GM21737 (cell line): Measurements from ENCODE around the gene CST7.
"Not testable (repeated sequence)": the region's sequence is repeated elsewhere in the genome, so short reads cannot be mapped to it uniquely, and the experiment has no call there.

Experiments used
- ATAC-seq: cut with Tn5 transposase; IDR thresholded peaks from one replicate; pipeline ENCODE4 v1.9.1; 2021; ENCODE audit warnings: mild to moderate bottlenecking, moderate library complexity; ENCODE audit not compliant: unreplicated experiment

Gene CST7

GRCh38 chr20:24929867-24930723 is 19.0 kb upstream of the CST7 start:
- not testable (repeated sequence) for ATAC-seq

DNA sequence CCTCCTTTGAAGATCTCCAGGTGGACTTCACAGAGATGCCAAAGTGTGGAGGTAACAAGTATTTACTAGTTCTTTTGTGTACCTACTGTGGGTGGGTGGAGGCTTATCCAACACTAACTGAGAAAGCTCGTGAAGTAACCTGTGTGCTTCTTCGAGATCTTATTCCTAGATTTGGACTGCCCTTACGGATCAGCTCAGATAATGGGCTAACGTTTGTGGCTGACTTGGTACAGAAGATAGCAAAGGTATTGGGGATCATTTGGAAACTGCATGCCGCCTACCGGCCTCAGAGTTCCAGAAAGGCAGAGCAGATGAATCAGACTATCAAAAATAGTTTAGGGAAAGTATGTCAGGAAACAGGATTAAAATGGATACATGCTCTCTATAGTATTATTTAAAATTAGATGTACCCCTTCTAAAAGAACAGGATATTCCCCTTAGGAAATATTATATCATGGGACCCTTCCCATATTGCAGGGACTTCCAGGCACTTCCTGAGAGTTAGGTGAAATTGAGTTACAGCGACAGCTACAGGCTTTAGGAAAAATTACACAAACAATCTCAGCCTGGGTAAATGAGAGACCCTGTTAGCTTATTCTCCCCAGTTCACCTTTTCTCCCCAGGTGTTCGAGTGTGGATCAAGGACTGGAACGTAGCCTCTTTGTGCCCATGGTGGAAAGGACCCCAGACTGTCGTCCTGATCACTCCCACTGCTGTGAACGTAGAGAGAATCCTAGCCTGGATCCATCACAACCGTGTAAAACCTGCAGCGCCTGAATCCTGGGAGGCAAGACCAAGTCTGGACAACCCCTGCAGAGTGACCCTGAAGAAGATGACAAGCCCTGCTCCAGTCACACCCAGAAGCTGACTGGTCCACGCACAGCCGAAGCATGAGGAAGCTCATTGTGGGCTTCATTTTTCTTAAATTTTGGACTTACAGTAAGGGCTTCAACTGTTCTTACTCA is 18.1 kb upstream of the CST7 start:
- not testable (repeated sequence) for ATAC-seq

- not testable (repeated sequence) for ATAC-seq
Measured at GRCh38 chr20:24931893-24932292, 17.2 kb upstream of the CST7 start.

DNA sequence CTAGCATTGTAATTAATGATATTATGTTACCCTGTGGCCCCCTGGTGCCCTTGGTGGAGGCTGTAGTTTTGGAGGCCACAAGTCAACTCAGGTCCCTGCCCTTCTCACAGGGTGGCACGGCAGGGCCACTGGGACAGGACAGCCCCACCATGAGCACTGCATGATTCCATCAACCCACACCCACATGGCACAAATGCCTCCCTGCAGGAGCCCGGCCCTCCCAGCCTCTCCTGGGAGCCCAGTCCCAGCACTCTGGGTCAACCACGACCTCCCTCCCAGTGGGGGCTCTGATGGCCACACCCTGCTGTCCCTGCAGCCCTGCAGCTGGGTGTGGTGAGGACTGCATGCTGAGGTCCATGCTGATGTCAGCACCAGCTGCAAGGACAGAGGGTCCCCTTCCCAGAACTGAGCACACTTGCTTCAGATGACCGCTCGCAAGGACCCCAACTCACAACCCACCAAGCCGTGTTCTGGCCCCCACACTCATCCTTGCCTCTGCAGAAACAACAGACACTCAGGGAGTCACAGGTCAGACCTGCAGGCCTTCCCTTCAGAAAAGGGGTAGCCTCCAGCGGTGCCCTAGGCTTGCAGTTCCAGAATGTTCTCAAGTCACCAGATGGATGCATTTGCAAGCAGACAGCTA is 15.7 kb upstream of the CST7 start:
- no peak for ATAC-seq

DNA sequence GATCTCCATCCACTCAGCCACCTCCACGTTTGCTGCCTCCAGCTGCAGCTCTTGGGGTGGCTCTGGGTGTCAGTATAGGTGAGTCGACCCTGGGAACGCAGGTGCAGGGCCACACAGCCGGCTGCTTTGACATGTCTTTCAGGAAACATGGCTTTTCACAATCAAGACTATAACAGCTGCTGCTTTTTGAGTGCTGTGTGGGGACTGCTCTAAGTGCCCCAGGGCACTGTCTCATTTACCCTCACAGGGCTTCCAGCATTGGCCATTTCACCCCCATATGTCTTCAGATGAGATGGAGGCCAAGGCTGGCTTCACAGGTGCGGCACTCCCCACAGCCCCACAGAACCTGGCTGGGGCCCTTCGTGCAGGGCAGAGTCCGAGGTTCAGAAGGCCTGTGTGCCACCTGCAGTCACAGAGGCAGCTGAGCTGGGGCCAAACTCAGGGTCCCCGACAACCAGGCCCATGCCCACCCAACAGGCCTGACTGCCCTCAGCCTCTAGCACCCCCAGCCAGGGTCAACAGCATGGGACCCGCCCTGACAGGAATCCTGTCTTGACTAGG is 14.9 kb upstream of the CST7 start:
- no peak for ATAC-seq

DNA sequence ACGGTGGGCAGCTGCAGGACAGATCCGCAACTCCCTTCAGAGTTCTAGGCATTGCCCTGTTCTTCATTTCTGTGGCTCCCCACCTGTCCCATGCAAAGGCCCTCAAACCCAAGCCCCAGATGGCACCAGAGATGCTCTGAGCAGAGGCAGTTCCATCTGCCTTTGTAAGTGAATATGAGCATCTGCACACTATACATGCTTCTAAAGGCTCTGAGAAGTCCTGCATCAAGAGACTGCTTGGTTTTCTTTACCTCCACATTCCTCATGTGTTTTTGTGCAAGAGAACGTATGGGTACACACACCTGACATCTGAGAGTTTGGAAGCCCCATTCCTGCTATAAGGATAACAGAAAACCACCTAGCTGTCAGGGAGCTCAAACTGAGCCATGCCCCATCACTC is 14.4 kb upstream of the CST7 start:
- ATAC-seq: no peak

- no peak for ATAC-seq
Measured at GRCh38 chr20:24935140-24935539, 13.9 kb upstream of the CST7 start.

DNA sequence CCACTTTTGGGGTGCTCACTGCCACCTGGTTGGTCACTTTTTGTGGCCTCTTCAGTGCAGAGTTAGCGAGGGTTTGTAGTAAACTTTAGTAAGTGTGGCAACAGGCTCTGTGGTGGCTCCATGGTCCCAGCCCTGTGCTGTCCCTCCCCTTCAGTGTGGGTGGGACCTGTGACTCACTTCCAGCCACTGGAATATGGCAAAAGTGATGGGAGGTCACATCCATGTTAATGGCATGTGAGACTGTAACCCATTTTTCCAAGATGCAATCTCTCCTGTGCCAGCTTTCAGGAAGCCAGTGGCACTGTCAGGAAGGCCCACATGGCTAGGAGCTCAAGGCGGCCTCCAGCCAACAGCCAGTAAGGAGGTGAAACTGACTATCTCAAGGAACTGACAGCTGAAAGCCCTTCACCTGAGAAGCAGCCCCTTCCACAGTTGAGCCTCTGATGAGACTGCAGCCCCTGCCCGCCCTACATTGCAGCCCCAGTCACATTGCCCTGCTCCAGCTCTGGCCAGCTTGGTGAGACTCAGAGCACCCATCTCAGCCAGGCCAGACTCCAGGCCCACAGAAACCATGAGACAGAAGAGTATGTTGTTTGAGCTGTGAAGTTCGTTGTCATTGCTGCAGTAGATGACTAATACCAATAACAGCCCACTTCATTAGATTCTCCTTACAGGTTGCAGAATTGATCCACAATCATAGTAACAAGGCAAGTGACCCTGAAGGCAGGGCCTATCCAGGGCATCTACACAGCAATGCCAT is 13.1 kb upstream of the CST7 start:
- ATAC-seq: no peak

- ATAC-seq: no peak
Measured at GRCh38 chr20:24936526-24937407, 12.3 kb upstream of the CST7 start.

DNA sequence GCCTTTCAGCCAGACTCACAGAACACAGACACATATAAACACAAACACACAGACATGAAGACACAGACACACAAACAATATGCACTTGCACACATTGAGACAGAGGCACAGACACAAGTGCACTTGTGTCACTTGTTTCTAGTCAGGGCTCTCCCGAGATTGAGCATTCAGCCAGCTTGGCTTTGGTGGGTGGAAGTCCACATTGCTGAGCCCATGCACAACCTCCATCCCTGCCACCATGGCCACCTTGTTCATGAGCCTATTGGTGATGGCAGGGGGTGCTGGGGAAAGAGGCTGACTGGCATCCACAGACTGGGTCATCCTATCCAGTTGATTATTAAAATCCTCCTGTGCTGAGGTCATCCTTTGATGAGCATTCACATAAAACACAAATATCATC is 11.5 kb upstream of the CST7 start:
- no peak for ATAC-seq

DNA sequence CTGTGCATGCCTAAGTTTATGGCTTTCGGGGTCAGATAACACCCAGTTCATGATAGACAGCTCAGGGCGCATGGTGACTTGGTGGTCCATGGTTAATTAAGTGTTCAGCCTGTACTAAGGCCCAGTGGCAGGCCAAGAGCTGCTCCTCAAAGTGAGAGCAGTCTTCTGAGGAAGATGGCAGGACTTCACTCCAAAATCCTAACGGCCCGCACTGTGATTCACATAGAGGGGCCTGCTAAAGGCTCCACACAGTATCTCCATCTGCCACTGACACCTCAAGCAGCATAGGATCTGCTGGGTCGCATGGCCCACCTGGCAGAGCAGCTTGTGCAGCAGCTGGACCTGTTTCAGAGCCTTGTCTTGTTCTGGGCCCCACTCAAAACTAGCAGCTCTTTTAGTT is 10.6 kb upstream of the CST7 start:
- ATAC-seq: no peak

DNA sequence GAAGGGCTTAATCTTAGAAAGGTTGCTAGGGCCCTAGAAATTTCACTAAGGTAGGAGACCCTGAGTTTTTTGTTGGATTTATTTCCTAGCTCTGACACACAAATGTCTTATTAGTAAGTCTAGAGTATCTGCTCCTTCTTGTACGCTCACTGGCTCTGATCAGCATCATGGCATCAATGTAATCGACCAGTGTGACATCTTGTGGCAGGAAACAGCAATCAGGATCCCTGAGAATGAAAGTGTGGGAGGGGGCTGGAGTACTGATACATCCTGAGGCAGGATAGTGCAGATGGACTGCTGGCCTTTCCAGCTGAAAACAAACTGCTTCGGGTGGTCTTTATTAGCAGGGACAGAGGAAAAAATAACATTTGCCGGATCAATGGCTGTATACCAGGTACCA is 10.0 kb upstream of the CST7 start:
- ATAC-seq: no peak

DNA sequence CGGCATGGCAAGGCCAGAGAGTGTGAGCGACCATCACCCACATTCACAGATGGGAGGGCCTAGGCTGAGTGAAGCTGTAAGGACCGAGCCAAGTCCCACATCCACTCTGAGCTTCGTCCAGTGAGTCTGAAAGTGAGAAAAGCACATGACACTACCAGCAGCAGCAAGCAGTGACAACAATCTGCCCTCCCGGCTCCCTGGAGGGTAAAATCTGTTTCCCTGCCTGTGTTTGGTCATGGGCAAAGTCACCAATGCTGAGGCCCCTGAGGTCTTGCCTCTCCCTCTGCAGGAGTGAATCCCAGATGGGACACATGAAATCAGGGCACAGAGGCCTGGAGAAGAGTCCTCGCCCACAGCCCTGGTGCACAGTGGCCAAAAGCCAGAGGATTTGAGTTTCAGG is 6.4 kb upstream of the CST7 start:
- no peak for ATAC-seq

DNA sequence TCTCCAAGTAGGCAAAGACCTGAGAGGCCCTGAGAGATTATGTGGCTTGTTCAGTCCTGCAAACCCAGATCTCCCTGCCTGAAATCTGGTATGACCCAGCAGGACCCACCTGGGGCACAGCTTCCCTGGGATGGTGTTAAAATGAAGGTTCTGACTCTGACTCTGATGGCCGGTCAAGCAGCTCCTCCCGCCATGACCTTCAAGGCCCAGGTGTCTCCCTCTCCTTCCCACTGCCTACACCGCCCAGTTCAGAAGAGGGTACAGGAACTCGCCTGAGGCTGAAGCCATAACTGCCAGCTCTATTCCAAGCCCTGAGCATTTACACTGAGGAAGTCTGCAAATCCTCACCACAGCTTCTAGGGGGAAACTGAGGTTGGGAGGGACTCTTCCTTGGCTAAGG is 5.9 kb upstream of the CST7 start:
- ATAC-seq: no peak

DNA sequence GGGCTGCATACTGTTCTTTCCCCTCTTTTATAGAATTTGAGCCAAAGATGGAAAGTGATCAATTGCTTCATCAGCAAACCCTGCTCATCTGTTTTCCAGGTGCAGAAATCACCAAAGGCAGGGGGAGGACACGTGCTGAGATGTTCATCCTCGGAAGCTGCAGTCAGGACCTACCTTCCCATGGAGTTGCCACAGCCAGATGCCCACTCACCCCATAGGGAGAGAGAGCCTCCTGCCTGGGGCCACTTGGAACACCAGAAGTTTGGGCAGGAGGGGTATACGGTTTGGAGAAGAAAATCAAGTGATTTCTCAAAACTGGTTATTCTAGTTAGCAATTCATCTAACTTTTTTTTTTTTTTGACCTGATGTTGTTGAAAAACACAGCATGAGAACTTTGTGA is 5.3 kb upstream of the CST7 start:
- no peak for ATAC-seq

DNA sequence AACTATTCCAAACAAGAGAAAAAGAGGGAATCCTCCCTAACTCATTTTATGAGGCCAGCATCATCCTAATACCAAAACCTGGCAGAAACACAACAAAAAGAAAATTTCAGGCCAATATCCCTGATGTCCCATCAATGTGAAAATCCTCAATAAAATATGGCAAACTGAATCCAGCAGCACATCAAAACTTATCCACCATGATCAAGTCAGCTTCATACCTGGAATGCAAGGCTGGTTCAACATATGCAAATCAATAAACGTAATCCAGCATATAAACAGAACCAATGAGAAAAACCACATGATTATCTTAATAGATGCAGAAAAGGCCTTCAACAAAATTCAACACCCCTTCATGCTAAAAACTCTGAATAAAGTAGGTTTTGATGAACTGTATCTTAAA is 2.7 kb upstream of the CST7 start:
- not testable (repeated sequence) for ATAC-seq

- not testable (repeated sequence) for ATAC-seq
Measured at GRCh38 chr20:24948396-24948938, 602 bp upstream of the CST7 start.

DNA sequence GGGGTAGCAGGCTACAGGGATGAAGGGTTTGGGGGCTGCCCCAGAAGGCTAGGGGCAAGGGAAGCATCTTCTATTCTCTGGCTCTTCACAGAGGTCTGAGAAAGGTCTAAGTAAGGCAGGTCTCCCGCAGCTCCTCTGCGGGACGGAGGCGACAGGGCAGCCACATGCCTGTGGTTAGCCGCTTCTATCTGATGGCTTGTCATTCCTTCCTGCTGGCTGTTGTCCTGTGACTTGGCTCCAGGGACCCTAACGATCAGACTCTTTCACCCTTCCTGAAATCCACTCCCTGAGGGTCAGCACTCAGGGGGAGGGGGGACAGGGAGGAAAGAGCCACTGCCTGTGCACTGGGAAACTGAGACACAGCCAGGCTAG is 673 bp downstream of the CST7 start:
- ATAC-seq: no peak
